BE2C (cell line): ENCODE measurements around the gene PEX10.
A peak's percentile ranks its signal among the peaks of the same experiment; 100 is the strongest.

Experiments
- DNase-seq: peaks from one replicate; pipeline ENCODE4 v3.0.0-alpha.2; 2020
- H3K27me3 ChIP-seq: fragments of 250-450 bp; sonication (Bioruptor Pico); 2 replicates; pipeline ENCODE4 v1.5.1; 2020; ENCODE audit warnings: mild to moderate bottlenecking
- H3K36me3 ChIP-seq: fragments of 250-450 bp; sonication (Bioruptor Pico); 2 replicates; pipeline ENCODE4 v1.5.1; 2020; ENCODE audit warnings: mild to moderate bottlenecking
- H3K4me1 ChIP-seq: fragments of 250-450 bp; sonication (Bioruptor Pico); 2 replicates; pipeline ENCODE4 v1.5.1; 2020
- H3K4me3 ChIP-seq: 2 replicates; pipeline ENCODE4 v1.5.1; 2011; ENCODE audit warnings: low read depth, low read length
- H3K9me3 ChIP-seq: fragments of 250-450 bp; sonication (Bioruptor Pico); 2 replicates; pipeline ENCODE4 v1.5.1; 2020
- TF ChIP-seq, protein P1 (sequence below): IDR thresholded peaks from 2 replicates; pipeline ENCODE4 v1.5.1; 2012; ENCODE audit warnings: mild to moderate bottlenecking, low read depth, low read length

The PEX10 gene

DNA sequence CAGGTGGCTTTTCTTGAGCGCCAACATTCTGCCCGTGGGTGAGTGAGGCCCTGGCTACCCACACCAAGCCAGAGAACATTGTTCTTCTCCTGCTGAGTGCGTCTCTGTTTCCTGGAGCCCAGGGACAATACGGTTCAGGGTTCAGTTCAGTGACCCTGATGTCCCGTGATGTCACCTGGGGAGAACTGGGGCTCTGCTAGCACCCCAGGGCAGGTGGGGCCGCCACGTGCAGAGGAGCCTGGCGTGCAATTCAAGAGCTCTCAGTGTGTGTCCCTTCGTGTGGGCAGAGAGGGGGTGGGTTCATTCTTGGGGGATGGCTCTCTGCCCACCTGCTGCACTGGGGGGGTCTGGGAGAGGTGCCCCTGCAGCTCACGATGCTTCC lies 18.2 kb upstream of the PEX10 start:
- Histone ChIP-seq H3K4me1 (no peaks in the 10 kb centered on the region), H3K4me3 (no peak overlapping the region), H3K36me3 (no peaks in the 10 kb centered on the region), H3K27me3 (no peaks in the 10 kb centered on the region), H3K9me3 (no peaks in the 10 kb centered on the region)
- no peak for DNase-seq
- TF ChIP-seq, protein P1, sequence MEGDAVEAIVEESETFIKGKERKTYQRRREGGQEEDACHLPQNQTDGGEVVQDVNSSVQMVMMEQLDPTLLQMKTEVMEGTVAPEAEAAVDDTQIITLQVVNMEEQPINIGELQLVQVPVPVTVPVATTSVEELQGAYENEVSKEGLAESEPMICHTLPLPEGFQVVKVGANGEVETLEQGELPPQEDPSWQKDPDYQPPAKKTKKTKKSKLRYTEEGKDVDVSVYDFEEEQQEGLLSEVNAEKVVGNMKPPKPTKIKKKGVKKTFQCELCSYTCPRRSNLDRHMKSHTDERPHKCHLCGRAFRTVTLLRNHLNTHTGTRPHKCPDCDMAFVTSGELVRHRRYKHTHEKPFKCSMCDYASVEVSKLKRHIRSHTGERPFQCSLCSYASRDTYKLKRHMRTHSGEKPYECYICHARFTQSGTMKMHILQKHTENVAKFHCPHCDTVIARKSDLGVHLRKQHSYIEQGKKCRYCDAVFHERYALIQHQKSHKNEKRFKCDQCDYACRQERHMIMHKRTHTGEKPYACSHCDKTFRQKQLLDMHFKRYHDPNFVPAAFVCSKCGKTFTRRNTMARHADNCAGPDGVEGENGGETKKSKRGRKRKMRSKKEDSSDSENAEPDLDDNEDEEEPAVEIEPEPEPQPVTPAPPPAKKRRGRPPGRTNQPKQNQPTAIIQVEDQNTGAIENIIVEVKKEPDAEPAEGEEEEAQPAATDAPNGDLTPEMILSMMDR, result no peak

DNA sequence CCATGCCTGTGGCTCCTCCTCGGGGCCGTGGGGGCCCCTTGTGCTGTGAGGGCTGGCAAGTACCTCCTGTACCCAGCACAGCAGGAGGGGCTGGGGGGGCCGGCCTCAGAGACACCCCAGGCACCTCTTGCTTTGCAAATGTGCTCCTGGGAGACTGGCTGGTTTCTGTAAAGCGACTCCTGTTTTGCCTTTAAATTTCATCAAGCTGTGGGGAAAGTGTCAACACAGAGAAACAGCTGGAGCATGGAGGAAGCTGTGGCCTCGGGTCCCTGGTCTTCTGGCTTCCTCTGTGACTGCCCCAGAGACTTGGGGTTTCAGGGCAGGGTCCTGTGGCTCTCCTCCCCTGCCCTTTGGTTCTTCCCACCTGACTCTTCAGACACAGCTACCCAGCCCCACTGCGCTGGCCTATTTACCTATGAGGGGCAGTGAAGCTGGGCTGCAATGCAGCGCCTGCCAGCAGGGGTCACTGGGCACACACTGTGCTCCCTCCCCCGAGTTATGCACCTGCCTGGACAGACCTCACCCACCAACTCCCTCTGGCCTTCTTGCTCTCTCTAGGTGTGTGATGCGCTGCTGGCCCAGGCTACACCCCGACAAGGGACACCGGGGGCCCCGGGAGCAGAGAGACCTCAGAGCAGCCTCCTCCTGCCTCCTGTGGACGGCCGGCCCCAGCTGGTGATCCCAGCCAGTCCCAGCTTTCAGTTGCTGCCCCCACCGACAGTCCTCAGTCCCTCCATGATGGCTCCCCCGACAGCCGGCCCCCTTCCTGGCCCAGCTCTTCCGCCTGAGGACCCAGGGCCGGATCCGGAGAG lies 17.6 kb upstream of the PEX10 start:
- Histone ChIP-seq H3K36me3 (no peaks in the 10 kb centered on the region), H3K4me3 (no peak overlapping the region), H3K27me3 (no peaks in the 10 kb centered on the region), H3K9me3 (no peaks in the 10 kb centered on the region), H3K4me1 (no peaks in the 10 kb centered on the region)
- DNase-seq, result no peak
- TF ChIP-seq, protein P1, result peak; percentile 17; the same call in 1 of the 2 replicates

DNA sequence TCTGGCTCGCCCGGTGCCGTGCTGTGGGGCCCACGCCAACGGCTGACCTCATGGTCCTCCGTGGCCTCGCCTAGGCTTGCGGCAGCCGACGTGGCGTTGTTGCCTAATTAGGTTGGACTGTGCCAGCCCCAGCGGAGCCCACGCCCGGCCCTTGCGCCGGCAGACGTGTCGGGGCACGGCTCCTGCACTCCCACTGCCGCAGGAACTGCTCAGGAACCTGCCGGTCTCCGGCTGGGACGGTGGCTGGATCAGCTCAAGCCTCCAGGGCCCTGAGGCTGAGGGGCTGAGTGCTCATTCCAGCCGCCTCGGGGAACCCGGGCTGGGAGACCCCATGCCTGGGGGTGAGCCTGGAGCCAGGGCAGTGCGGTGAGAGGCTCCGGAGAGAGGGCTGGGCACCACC lies 16.1 kb upstream of the PEX10 start:
- Histone ChIP-seq H3K4me3 (no peak overlapping the region), H3K36me3 (no peaks in the 10 kb centered on the region), H3K9me3 (no peaks in the 10 kb centered on the region), H3K27me3 (no peaks in the 10 kb centered on the region), H3K4me1 (no peaks in the 10 kb centered on the region)
- no peak for DNase-seq
- TF ChIP-seq, protein P1, result no peak

DNA sequence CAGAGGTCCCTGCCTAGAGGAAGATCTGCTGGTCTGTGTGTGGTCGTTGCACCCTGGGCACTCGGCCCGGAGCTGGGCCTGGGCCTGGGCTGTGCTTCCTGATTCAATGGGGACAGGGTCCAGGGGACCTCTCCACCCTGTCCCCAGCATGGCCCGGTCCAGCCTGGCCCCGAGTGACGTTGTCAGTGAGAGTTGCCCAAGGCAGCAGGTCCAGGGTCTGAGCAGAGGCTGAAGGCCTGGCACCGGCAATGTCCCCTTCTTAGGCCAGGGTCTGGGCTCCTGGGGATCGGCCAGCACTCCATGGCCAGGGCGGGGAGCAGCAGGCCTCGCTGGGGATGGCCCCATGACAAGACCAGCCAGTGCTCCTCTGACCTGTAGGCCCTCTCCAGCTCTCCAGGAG lies 15.6 kb upstream of the PEX10 start:
- no peaks in the 10 kb centered on the region for H3K27me3 ChIP-seq
- H3K36me3 ChIP-seq, result no peaks in the 10 kb centered on the region
- TF ChIP-seq, protein P1, result no peak

DNA sequence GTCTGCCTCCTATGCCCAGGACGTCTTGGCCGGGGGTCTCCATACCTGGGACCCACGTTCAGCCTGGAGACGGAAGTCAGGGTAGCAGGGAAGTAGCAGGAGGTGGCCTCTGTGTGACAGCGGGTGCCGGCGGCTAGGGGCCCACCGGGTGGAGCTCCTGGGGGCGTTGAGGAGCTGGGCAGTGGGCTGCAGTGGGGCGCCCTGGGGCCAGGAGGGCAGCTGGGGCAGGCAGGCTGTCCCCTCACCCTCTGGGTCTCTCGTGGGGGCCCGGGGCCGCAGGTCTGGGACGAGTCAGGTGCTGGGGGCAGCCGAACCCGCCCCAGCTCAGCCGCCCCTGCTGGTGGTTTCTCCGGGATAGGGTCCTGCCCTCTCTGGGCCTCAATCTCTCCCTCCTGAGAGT lies 14.7 kb upstream of the PEX10 start:
- TF ChIP-seq, protein P1, result no peak
- Histone ChIP-seq H3K4me1 (no peaks in the 10 kb centered on the region), H3K27me3 (no peaks in the 10 kb centered on the region), H3K9me3 (no peaks in the 10 kb centered on the region), H3K36me3 (no peaks in the 10 kb centered on the region), H3K4me3 (no peak overlapping the region)
- no peak for DNase-seq

More for the DNA sequence above, 15.6 kb upstream of the PEX10 start:
- no peaks in the 10 kb centered on the region for H3K9me3 ChIP-seq
- H3K4me3 ChIP-seq, result no peak overlapping the region
- H3K4me1 ChIP-seq, result no peaks in the 10 kb centered on the region
- DNase-seq, result no peak

DNA sequence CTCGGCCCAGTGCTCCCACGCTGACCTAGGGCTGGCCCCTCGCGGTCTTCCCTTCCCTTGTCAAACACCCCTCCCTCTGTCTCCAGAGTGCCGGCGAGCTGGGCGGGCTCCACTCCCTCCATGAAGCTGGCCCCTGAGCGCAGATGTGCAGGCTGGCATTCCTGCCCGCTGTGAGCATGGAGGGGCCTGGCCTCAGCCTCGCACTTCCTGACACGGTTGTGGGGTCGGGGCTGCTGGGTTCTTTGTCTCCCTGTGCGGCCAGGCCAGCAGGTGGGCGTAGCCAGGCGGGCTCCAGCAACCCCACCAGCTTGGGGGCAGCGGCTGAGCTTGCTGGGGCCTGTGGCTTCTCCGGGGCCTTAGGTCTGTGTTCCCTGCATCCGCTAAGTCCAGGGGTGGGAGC lies 14.2 kb upstream of the PEX10 start:
- TF ChIP-seq, protein P1, result no peak
- H3K4me3 ChIP-seq, result no peak overlapping the region
- no peaks in the 10 kb centered on the region for H3K27me3 ChIP-seq
- no peaks in the 10 kb centered on the region for H3K4me1 ChIP-seq
- H3K9me3 ChIP-seq, result no peaks in the 10 kb centered on the region
- no peaks in the 10 kb centered on the region for H3K36me3 ChIP-seq
- no peak for DNase-seq
